ENCODE measurements around the gene SETMAR.

- TF ChIP-seq POLR2AphosphoS5 (IDR thresholded peaks at IDR 0.05) (no peak), CTCF (IDR thresholded peaks at IDR 0.05) (no peak), POLR2A (IDR thresholded peaks at IDR 0.05) (no peak), EP300 (IDR thresholded peaks at IDR 0.05) (no peak)
These were observed 8.3 kb downstream of the SETMAR start for GRCh38 chr3:4311496-4311895.

Measured in stomach (tissue), 4 donors.